Measurements from ENCODE around the gene ZNF608.

Gene ZNF608

DNA sequence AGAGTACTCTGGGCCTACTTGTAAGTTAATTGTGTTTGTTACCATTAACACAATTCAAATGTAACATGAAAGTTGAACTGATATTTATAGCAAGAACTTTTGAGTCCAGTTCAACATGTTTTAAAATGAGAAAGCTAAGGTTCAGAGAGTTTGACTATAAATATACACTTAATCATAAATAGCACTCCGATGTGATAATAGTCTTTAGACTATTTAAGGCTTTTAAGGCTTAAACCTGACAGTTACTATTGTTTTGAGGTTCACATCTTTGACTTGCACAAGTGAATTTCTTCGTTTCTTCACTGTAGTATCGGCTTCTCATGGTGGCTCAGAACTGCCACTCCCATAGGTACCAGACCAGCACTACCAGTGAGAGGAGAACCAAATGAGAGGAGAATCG is 42.4 kb downstream of the ZNF608 start:
- no peaks in the 10 kb centered on the region for H3K27me3 ChIP-seq (ENCODE audit: insufficient read depth, insufficient read length)
- H3K4me3 ChIP-seq (ENCODE audit: insufficient read length, low read depth): no peak overlapping the region
- DNase-seq (ENCODE audit: low read depth, low spot score): no peak
- peaks cover 7% of the 10 kb centered on the region for H3K4me1 ChIP-seq (ENCODE audit: insufficient read depth, insufficient read length)
- H3K9me3 ChIP-seq (ENCODE audit: insufficient read depth, low read length): no peaks in the 10 kb centered on the region
- TF ChIP-seq SUZ12 (IDR thresholded peaks at IDR 0.05; ENCODE audit: extremely low read depth, insufficient read depth, insufficient read length) (no peak), YY1 (IDR thresholded peaks at IDR 0.05; ENCODE audit: insufficient read depth, insufficient read length) (no peak), ZNF274 (IDR thresholded peaks at IDR 0.05; ENCODE audit: low read depth, low read length) (no peak)
- H3K36me3 ChIP-seq (ENCODE audit: insufficient read depth, insufficient read length, low read length): peaks cover 19% of the 10 kb centered on the region
- no peak overlapping the region for H3K9ac ChIP-seq (ENCODE audit: insufficient read length, low read depth)

DNA sequence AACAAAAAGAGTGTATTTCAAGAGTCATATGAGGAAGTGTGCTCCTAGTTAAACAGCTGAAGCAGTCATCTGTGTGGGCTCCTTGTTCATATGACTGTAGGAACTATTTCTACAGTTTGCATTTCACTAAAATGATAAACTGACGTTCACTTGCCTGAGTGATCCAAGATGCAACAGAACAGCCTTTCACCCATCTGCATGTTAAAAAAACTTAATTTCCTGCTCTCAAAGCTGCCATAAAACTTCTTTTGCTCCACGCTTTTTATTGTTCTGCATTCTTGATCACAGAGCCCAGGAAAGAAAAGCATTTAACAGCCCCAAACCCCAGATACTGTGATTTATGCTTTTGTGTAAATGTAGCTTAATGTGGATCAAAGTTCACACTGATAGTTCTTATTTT is 43.9 kb downstream of the ZNF608 start:
- Histone ChIP-seq H3K36me3 (ENCODE audit: insufficient read depth, insufficient read length, low read length) (peaks cover 20% of the 10 kb centered on the region), H3K9me3 (ENCODE audit: insufficient read depth, low read length) (no peaks in the 10 kb centered on the region), H3K27me3 (ENCODE audit: insufficient read depth, insufficient read length) (no peaks in the 10 kb centered on the region), H3K4me3 (ENCODE audit: insufficient read length, low read depth) (no peak overlapping the region), H3K9ac (ENCODE audit: insufficient read length, low read depth) (no peak overlapping the region), H3K4me1 (ENCODE audit: insufficient read depth, insufficient read length) (peaks cover 4% of the 10 kb centered on the region)
- DNase-seq (ENCODE audit: low read depth, low spot score): no peak
- TF ChIP-seq SUZ12 (IDR thresholded peaks at IDR 0.05; ENCODE audit: extremely low read depth, insufficient read depth, insufficient read length) (no peak), YY1 (IDR thresholded peaks at IDR 0.05; ENCODE audit: insufficient read depth, insufficient read length) (no peak), ZNF274 (IDR thresholded peaks at IDR 0.05; ENCODE audit: low read depth, low read length) (no peak)

DNA sequence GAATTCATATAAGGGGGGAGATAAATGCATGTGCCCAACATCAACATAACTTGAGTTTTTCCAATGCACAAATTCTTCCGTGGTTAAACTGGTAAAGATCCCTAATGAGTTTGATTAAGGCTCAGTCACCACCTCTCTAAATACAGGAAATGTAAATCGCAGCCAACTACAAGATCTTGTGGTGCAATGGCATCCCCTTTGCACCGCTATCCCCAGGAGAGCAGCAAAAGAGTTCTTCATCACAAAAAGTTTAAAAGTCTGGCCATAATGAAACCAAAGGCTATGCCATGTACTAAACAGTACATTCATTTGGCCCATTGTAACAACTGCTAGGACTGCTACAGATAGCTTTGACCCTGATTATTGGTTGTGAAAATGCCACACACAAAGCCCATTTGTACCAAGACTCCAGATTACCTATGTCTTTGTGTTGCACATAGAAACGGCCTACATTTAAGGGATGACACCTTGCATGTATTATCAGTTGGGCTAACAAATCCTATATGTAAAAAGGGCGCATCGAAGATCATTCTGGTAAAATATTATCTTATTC is 44.5 kb downstream of the ZNF608 start:
- H3K27me3 ChIP-seq (ENCODE audit: insufficient read depth, insufficient read length): no peaks in the 10 kb centered on the region
- DNase-seq (ENCODE audit: low read depth, low spot score): no peak

DNA sequence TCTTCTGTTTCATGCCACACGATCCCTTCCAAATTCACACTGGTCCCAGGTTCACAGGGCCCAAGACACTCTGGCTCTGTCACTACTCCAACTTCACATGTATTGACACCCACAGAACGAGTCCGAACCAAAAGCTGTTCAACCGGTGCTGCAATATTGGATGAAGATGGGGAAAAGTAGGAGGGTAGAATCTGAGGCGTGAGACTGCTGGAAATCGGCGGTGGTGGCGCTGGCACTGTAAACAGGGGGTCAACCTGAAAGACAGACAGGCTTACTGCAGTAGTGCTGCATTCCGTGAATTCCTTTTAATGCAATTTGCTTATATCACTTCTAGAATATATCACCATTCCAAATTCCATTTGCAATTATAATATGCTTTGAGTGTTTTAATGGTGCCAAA is 45.4 kb downstream of the ZNF608 start:
- Histone ChIP-seq H3K9me3 (ENCODE audit: insufficient read depth, low read length) (no peaks in the 10 kb centered on the region), H3K4me3 (ENCODE audit: insufficient read length, low read depth) (no peak overlapping the region), H3K27me3 (ENCODE audit: insufficient read depth, insufficient read length) (no peaks in the 10 kb centered on the region), H3K9ac (ENCODE audit: insufficient read length, low read depth) (no peak overlapping the region), H3K4me1 (ENCODE audit: insufficient read depth, insufficient read length) (no peaks in the 10 kb centered on the region), H3K36me3 (ENCODE audit: insufficient read depth, insufficient read length, low read length) (peaks cover 29% of the 10 kb centered on the region)
- no peak for TF ChIP-seq YY1 (IDR thresholded peaks at IDR 0.05; ENCODE audit: insufficient read depth, insufficient read length)
- TF ChIP-seq ZNF274 (IDR thresholded peaks at IDR 0.05; ENCODE audit: low read depth, low read length): no peak
- no peak for TF ChIP-seq SUZ12 (IDR thresholded peaks at IDR 0.05; ENCODE audit: extremely low read depth, insufficient read depth, insufficient read length)
- no peak for DNase-seq (ENCODE audit: low read depth, low spot score)

More for the DNA sequence above, 44.5 kb downstream of the ZNF608 start:
- Histone ChIP-seq H3K4me3 (ENCODE audit: insufficient read length, low read depth) (no peak overlapping the region), H3K4me1 (ENCODE audit: insufficient read depth, insufficient read length) (no peaks in the 10 kb centered on the region), H3K9me3 (ENCODE audit: insufficient read depth, low read length) (no peaks in the 10 kb centered on the region), H3K36me3 (ENCODE audit: insufficient read depth, insufficient read length, low read length) (peaks cover 21% of the 10 kb centered on the region), H3K9ac (ENCODE audit: insufficient read length, low read depth) (no peak overlapping the region)
- TF ChIP-seq YY1 (IDR thresholded peaks at IDR 0.05; ENCODE audit: insufficient read depth, insufficient read length): no peak
- TF ChIP-seq ZNF274 (IDR thresholded peaks at IDR 0.05; ENCODE audit: low read depth, low read length): no peak
- no peak for TF ChIP-seq SUZ12 (IDR thresholded peaks at IDR 0.05; ENCODE audit: extremely low read depth, insufficient read depth, insufficient read length)

DNA sequence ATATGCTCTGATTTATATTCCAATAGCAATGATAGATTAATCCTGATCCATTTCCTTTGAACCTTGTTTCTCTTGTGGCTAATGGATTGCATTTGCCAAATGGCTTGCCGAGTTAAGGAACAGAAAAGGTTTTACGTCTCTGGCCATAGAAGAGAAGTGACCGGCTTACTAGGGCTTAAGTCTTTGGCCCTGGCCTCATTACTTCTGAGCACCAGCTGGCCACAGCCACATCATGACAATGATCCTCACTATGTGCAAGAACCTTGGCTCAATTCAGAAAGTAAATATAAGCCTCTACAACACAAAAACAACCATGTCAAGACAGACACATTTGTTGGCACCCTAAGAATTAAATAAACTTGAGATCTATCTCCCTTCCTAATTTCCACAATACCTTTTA is 46.1 kb downstream of the ZNF608 start:
- DNase-seq (ENCODE audit: low read depth, low spot score): no peak
- no peak for TF ChIP-seq SUZ12 (IDR thresholded peaks at IDR 0.05; ENCODE audit: extremely low read depth, insufficient read depth, insufficient read length)
- TF ChIP-seq ZNF274 (IDR thresholded peaks at IDR 0.05; ENCODE audit: low read depth, low read length): no peak
- TF ChIP-seq YY1 (IDR thresholded peaks at IDR 0.05; ENCODE audit: insufficient read depth, insufficient read length): no peak
- Histone ChIP-seq H3K27me3 (ENCODE audit: insufficient read depth, insufficient read length) (no peaks in the 10 kb centered on the region), H3K9me3 (ENCODE audit: insufficient read depth, low read length) (no peaks in the 10 kb centered on the region), H3K4me3 (ENCODE audit: insufficient read length, low read depth) (no peak overlapping the region), H3K9ac (ENCODE audit: insufficient read length, low read depth) (no peak overlapping the region), H3K36me3 (ENCODE audit: insufficient read depth, insufficient read length, low read length) (peaks cover 30% of the 10 kb centered on the region), H3K4me1 (ENCODE audit: insufficient read depth, insufficient read length) (no peaks in the 10 kb centered on the region)

DNA sequence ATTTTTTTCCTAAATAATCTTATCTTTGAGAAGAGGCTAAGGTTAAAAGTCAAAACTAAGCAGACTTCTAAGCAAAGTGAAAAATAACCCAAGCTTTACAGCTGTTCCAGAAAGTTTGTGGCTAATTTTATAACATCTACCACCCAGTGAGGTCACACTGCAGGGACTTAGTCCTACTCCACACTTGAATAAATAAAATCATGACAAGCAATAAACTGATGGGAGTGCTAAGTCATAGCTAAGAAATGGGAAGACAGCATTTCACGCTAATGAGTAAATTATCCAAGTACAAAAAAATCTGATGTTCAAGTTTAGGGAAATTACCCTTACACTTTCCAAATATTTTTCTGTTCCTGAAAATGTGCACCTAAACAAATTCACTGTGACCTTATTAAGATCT is 47.7 kb downstream of the ZNF608 start:
- Histone ChIP-seq H3K9ac (ENCODE audit: insufficient read length, low read depth) (no peak overlapping the region), H3K27me3 (ENCODE audit: insufficient read depth, insufficient read length) (no peaks in the 10 kb centered on the region), H3K9me3 (ENCODE audit: insufficient read depth, low read length) (no peaks in the 10 kb centered on the region), H3K4me1 (ENCODE audit: insufficient read depth, insufficient read length) (no peaks in the 10 kb centered on the region), H3K36me3 (ENCODE audit: insufficient read depth, insufficient read length, low read length) (peaks cover 30% of the 10 kb centered on the region), H3K4me3 (ENCODE audit: insufficient read length, low read depth) (no peak overlapping the region)
- no peak for DNase-seq (ENCODE audit: low read depth, low spot score)
- TF ChIP-seq YY1 (IDR thresholded peaks at IDR 0.05; ENCODE audit: insufficient read depth, insufficient read length) (no peak), SUZ12 (IDR thresholded peaks at IDR 0.05; ENCODE audit: extremely low read depth, insufficient read depth, insufficient read length) (no peak), ZNF274 (IDR thresholded peaks at IDR 0.05; ENCODE audit: low read depth, low read length) (no peak)

DNA sequence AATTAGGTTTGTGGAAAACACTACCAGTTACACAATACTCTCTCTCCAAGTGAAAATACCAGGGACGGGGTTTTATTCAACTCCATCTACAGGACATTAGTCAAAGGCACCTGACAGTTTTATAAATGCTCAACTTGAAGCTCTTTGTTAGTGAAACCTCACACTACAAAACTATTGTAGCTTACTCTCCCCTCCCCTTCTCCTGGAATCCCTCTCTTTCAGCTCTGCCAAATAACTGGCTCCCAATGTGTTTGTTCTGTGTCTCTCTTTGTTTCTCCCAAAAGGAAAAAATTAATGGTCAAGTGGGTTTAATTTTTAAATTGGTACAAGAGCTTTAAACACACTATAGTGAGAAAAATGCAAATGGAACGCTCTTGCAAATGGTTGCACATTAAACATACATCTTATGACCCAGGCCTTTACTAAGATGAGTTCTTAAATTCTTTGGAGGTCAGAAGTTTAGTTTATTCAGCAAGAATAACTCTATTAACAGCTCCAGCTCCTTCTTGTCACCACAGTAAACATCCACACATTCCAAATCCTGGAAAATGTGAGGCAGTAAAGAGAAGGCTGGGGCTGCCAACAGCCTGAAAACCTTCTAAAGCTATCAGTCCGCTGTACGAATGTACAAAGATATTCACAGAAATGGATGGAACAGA is 48.4 kb downstream of the ZNF608 start:
- H3K4me3 ChIP-seq (ENCODE audit: insufficient read length, low read depth): no peak overlapping the region
- H3K4me1 ChIP-seq (ENCODE audit: insufficient read depth, insufficient read length): no peaks in the 10 kb centered on the region
- peaks cover 30% of the 10 kb centered on the region for H3K36me3 ChIP-seq (ENCODE audit: insufficient read depth, insufficient read length, low read length)
- H3K27me3 ChIP-seq (ENCODE audit: insufficient read depth, insufficient read length): no peaks in the 10 kb centered on the region
- DNase-seq (ENCODE audit: low read depth, low spot score): no peak
- no peak for TF ChIP-seq ZNF274 (IDR thresholded peaks at IDR 0.05; ENCODE audit: low read depth, low read length)
- H3K9me3 ChIP-seq (ENCODE audit: insufficient read depth, low read length): no peaks in the 10 kb centered on the region
- no peak overlapping the region for H3K9ac ChIP-seq (ENCODE audit: insufficient read length, low read depth)
